ENCODE data around the gene TCF19. TPM values are rescaled to one million over a fixed set of nuclear protein-coding genes. Genes with fewer than 3 reads are reported as not detected.

TCF19 gene
- total RNA-seq, 1 experiment from 2014 or later: 21.4 TPM

DNA sequence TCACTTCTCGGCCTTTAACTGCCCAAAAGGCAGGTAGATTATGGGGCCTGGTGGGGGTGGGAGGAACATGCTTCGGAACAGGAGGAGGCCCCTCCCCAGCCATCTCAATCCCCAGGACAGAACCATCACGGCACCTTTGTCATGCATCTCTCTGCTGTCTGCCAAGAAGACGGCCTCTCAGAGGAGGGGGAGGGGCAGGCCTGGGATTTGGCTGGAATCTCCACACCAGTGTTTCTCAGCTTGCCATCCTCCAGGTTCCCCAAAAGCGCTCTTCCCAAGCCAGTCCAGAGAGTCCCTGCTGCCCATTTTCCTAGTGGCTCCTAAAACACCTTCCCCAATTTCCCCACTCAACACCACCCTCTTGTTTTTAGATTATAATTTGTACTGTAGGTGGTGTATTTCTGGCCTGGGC is 14.6 kb downstream of the TCF19 start:
- POLR2A ChIA-PET: no interaction called here
- H3K4me1 ChIP-seq (ENCODE audit: control insufficient read depth, insufficient read depth, low read length): no peaks in the 10 kb centered on the region
- in situ Hi-C loops (cut with HindIII; ENCODE audit: low pct_unique_long_range_greater_than_20kb, low sequenced_read_pairs): no loop called here

GRCh38 chr6:31173406-31173805 is 15.0 kb downstream of the TCF19 start:
- Histone ChIP-seq H3K4me1 (ENCODE audit: control insufficient read depth, insufficient read depth, low read length) (no peaks in the 10 kb centered on the region), H3K27ac (ENCODE audit: low read length) (no peak overlapping the region), H3K36me3 (ENCODE audit: control insufficient read depth, insufficient read depth, low read length) (no peaks in the 10 kb centered on the region), H3K9me3 (ENCODE audit: control insufficient read depth, insufficient read depth, low read depth, low read length) (no peaks in the 10 kb centered on the region), H3K4me3 (ENCODE audit: low read depth in 2 of 2, low read length in 2 of 2) (no peak overlapping the region), H3K27me3 (ENCODE audit: control insufficient read depth, insufficient read depth, low read length) (no peaks in the 10 kb centered on the region)
- no peak for ATAC-seq
- TF ChIP-seq POLR2AphosphoS5 (IDR thresholded peaks at IDR 0.05; ENCODE audit: low read depth, low read length) (no peak), SIN3A (IDR thresholded peaks at IDR 0.05; ENCODE audit: borderline replicate concordance, insufficient read depth, low read depth, low read length) (no peak), REST (IDR thresholded peaks at IDR 0.05; ENCODE audit: insufficient read depth in 1 of 2, low read depth in 2 of 2, low read length in 1 of 2) (no peak), TCF7L2 (IDR thresholded peaks at IDR 0.05; ENCODE audit: low read depth, low read length) (no peak)
- TF ChIP-seq, protein P1, sequence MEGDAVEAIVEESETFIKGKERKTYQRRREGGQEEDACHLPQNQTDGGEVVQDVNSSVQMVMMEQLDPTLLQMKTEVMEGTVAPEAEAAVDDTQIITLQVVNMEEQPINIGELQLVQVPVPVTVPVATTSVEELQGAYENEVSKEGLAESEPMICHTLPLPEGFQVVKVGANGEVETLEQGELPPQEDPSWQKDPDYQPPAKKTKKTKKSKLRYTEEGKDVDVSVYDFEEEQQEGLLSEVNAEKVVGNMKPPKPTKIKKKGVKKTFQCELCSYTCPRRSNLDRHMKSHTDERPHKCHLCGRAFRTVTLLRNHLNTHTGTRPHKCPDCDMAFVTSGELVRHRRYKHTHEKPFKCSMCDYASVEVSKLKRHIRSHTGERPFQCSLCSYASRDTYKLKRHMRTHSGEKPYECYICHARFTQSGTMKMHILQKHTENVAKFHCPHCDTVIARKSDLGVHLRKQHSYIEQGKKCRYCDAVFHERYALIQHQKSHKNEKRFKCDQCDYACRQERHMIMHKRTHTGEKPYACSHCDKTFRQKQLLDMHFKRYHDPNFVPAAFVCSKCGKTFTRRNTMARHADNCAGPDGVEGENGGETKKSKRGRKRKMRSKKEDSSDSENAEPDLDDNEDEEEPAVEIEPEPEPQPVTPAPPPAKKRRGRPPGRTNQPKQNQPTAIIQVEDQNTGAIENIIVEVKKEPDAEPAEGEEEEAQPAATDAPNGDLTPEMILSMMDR (IDR thresholded peaks at IDR 0.05): no peak
- ChIA-PET CTCF (no interaction called here), POLR2A (no interaction called here)
- in situ Hi-C loops (cut with HindIII; ENCODE audit: low pct_unique_long_range_greater_than_20kb, low sequenced_read_pairs): no loop called here
- no peak for DNase-seq (ENCODE audit: low read depth, low spot score)
- intact Hi-C loops (cut with micrococcal nuclease; ENCODE audit: unreplicated experiment): no loop called here
- no TSS peak for BruUV-seq (replicated peaks)

More for the DNA sequence above, 14.6 kb downstream of the TCF19 start:
- no TSS peak for BruUV-seq (replicated peaks)
- no peaks in the 10 kb centered on the region for H3K36me3 ChIP-seq (ENCODE audit: control insufficient read depth, insufficient read depth, low read length)
- no peak overlapping the region for H3K27ac ChIP-seq (ENCODE audit: low read length)
- CTCF ChIA-PET: no interaction called here
- no peak overlapping the region for H3K4me3 ChIP-seq (ENCODE audit: low read depth in 2 of 2, low read length in 2 of 2)
- no peak for TF ChIP-seq SIN3A (IDR thresholded peaks at IDR 0.05; ENCODE audit: borderline replicate concordance, insufficient read depth, low read depth, low read length)
- no peak for TF ChIP-seq REST (IDR thresholded peaks at IDR 0.05; ENCODE audit: insufficient read depth in 1 of 2, low read depth in 2 of 2, low read length in 1 of 2)
- TF ChIP-seq TCF7L2 (IDR thresholded peaks at IDR 0.05; ENCODE audit: low read depth, low read length): no peak
- TF ChIP-seq POLR2AphosphoS5 (IDR thresholded peaks at IDR 0.05; ENCODE audit: low read depth, low read length): no peak
- TF ChIP-seq, protein P1 (IDR thresholded peaks at IDR 0.05): no peak
- H3K27me3 ChIP-seq (ENCODE audit: control insufficient read depth, insufficient read depth, low read length): no peaks in the 10 kb centered on the region
- no peaks in the 10 kb centered on the region for H3K9me3 ChIP-seq (ENCODE audit: control insufficient read depth, insufficient read depth, low read depth, low read length)
- intact Hi-C loops (cut with micrococcal nuclease; ENCODE audit: unreplicated experiment): no loop called here
- ATAC-seq (no peak), DNase-seq (ENCODE audit: low read depth, low spot score) (no peak)
